Activated T-helper 2 cell treated with anti-CD3 and anti-CD28 coated beads, Interferon-gamma antibody, Interleukin-2, Interleukin-4, amounts not matched to agents 10 μg/mL and 5 μg/mL and 100 μg/mL, durations not matched to agents 14 hours and 24 hours and 36 hours (primary cell): Measurements from ENCODE around the gene GPD1. TPM values are rescaled to one million over a fixed set of nuclear protein-coding genes. Genes with fewer than 3 reads are reported as not detected.
A peak's percentile ranks its signal among the peaks of the same experiment; 100 is the strongest.
"Not testable (repeated sequence)": the region's sequence is repeated elsewhere in the genome, so short reads cannot be mapped to it uniquely, and the experiment has no call there.

Source experiments
- DNase-seq: peaks from one replicate; pipeline ENCODE4 v3.0.0; 2021; ENCODE audit warnings: low spot score
- H3K27ac Mint-ChIP-seq: one replicate; pipeline ENCODE4 v1.8.0; 2021; ENCODE audit warnings: mixed read lengths
- H3K27me3 Mint-ChIP-seq: one replicate; pipeline ENCODE4 v1.8.0; 2021; ENCODE audit warnings: low read depth, mixed read lengths
- H3K36me3 Mint-ChIP-seq: one replicate; pipeline ENCODE4 v1.8.0; 2021; ENCODE audit warnings: low read depth, mixed read lengths
- H3K4me1 Mint-ChIP-seq: one replicate; pipeline ENCODE4 v1.8.0; 2021; ENCODE audit warnings: low read depth, mixed read lengths
- H3K4me3 Mint-ChIP-seq: one replicate; pipeline ENCODE4 v1.8.0; 2021; ENCODE audit warnings: low read depth, mild to moderate bottlenecking, moderate library complexity, mixed read lengths
- H3K9me3 Mint-ChIP-seq: one replicate; pipeline ENCODE4 v1.8.0; 2021; ENCODE audit warnings: mixed read lengths
- intact Hi-C: fragments of 100-400 bp; cut with micrococcal nuclease; formaldehyde crosslinking; loops from one replicate; pipeline ENCODE4 v1.15.1; 2023
- total RNA-seq: library from RNA; stranded (reverse); gene quantifications from 2 replicates; pipeline ENCODE4 v1.2.3, GENCODE V29; 2022

Gene GPD1
- total RNA-seq, 1 donor from 2014 or later = 0.87 TPM

- H3K27ac Mint-ChIP-seq = no peak overlapping the region
- peaks cover 2% of the 10 kb centered on the region for H3K4me1 Mint-ChIP-seq
- no peak for DNase-seq
- no peaks in the 10 kb centered on the region for H3K9me3 Mint-ChIP-seq
- no peaks in the 10 kb centered on the region for H3K36me3 Mint-ChIP-seq
- no peaks in the 10 kb centered on the region for H3K27me3 Mint-ChIP-seq
- no peak overlapping the region for H3K4me3 Mint-ChIP-seq
- intact Hi-C loops = no loop called here
Observed at GRCh38 chr12:50078281-50078680, 25.5 kb upstream of the GPD1 start.

GRCh38 chr12:50079771-50080170 lies 24.0 kb upstream of the GPD1 start:
- Mint-ChIP-seq H3K9me3 (no peaks in the 10 kb centered on the region), H3K36me3 (no peaks in the 10 kb centered on the region), H3K27ac (no peak overlapping the region), H3K4me1 (peaks cover 5% of the 10 kb centered on the region), H3K27me3 (no peaks in the 10 kb centered on the region), H3K4me3 (no peak overlapping the region)
- intact Hi-C loops = no loop called here
- no peak for DNase-seq

DNA sequence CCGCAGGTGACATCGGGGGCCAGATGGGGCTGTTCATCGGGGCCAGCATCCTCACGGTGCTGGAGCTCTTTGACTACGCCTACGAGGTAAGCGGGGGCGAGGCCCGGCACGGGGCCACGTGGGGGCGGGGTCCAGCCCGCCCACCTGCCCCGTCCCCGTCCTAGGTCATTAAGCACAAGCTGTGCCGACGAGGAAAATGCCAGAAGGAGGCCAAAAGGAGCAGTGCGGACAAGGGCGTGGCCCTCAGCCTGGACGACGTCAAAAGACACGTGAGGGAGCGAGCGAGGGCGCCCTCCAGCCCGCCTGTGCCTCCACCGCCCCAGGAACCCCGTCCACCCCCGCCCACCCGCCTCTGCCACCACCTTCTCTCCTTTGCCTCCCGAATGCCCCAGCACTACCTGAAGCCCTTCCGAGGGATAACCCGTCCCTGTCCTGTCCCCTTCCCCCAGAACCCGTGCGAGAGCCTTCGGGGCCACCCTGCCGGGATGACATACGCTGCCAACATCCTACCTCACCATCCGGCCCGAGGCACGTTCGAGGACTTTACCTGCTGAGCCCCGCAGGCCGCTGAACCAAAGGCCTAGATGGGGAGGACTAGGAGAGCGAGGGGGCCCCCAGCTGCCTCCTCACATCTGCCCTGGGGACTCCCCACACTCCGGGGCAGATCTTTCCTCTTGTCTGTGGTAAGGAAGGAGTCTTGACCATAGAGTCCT lies 22.6 kb upstream of the GPD1 start:
- Mint-ChIP-seq H3K9me3 (no peaks in the 10 kb centered on the region), H3K4me3 (no peak overlapping the region), H3K27me3 (no peaks in the 10 kb centered on the region), H3K27ac (no peak overlapping the region), H3K36me3 (peaks cover under 1% of the 10 kb centered on the region), H3K4me1 (peaks cover 10% of the 10 kb centered on the region)
- no peak for DNase-seq
- intact Hi-C loops = no loop called here

GRCh38 chr12:50082644-50083043 lies 21.2 kb upstream of the GPD1 start:
- no peak overlapping the region for H3K27ac Mint-ChIP-seq
- H3K9me3 Mint-ChIP-seq = no peaks in the 10 kb centered on the region
- no peak for DNase-seq
- no peak overlapping the region for H3K4me3 Mint-ChIP-seq
- peaks cover 12% of the 10 kb centered on the region for H3K36me3 Mint-ChIP-seq
- H3K4me1 Mint-ChIP-seq = peaks cover 18% of the 10 kb centered on the region
- intact Hi-C loops = no loop called here
- H3K27me3 Mint-ChIP-seq = no peaks in the 10 kb centered on the region

- peak overlapping the region; percentile 84 for H3K4me3 Mint-ChIP-seq
- peaks cover 22% of the 10 kb centered on the region for H3K4me1 Mint-ChIP-seq
- no peaks in the 10 kb centered on the region for H3K9me3 Mint-ChIP-seq
- H3K27ac Mint-ChIP-seq = peak overlapping the region; percentile 80
- peaks cover 19% of the 10 kb centered on the region for H3K36me3 Mint-ChIP-seq
- no peaks in the 10 kb centered on the region for H3K27me3 Mint-ChIP-seq
- intact Hi-C loops = no loop called here
- no peak for DNase-seq
Observed at GRCh38 chr12:50083301-50083700, 20.5 kb upstream of the GPD1 start.

DNA sequence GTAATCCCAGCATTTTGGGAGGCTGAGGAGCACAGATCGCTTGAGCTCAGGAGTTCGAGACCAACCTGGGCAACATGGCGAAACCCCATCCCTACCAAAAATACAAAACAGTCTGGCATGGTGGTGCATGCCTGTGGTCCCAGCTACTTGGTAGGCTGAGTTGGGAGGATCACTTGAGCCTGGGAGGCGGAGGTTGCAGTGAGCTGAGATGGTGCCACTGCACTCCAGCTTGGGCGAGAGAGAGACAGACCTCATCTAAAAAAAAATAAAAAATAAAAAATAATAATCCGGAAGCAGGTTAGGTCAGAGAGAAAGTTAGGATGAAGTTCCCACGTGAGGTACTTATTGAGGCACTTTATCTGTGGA lies 19.4 kb upstream of the GPD1 start:
- DNase-seq, intact Hi-C loops, H3K27me3 Mint-ChIP-seq, H3K9me3 Mint-ChIP-seq: not testable (repeated sequence)
- Mint-ChIP-seq H3K27ac (peak overlapping the region; percentile 93), H3K36me3 (peaks cover 28% of the 10 kb centered on the region), H3K4me1 (peaks cover 29% of the 10 kb centered on the region), H3K4me3 (peak overlapping the region; percentile 88)

GRCh38 chr12:50084775-50085614 lies 18.8 kb upstream of the GPD1 start, which contains the start of gene SMARCD1:
Gene SMARCD1, plus strand, starts transcription at chr12:50085342. Its CDS starts 28 bp downstream, at chr12:50085370.
- Mint-ChIP-seq H3K27me3 (no peaks in the 10 kb centered on the region), H3K4me1 (peaks cover 29% of the 10 kb centered on the region), H3K4me3 (peak within 1 kb of the TSS; percentile 88), H3K9me3 (no peaks in the 10 kb centered on the region), H3K36me3 (peaks cover 33% of the 10 kb centered on the region), H3K27ac (peak within 1 kb of the TSS; percentile 93)
- intact Hi-C loops = loop anchor here (1.0 to 5.0 kb wide), 2 partner anchors 26 to 317 kb away; partner anchors contain the start of gene LARP4
- DNase-seq = peak; percentile 77

DNA sequence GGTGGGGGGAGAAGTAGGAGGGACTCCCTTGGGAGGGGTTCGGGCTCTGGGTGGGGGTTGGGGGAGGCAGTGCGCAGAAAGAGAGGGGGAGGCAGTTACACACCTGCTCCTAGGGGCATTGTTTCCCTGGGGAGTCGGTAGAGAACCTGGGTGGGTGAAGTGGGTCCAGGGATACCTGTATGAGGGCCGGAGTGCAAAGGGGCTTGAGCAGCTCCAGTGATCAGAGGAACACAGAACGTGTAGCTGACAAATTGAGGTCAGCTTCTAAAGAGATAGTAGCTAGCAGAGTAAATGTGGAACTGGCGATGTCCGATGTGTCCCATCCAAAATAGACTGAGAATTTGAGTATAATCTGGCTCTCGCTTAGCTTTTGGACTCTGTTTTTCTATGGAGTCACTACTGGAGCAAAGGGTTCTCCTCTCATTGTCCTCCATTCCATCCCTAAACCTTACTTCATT lies 18.2 kb upstream of the GPD1 start:
- peak overlapping the region; percentile 71 for H3K27ac Mint-ChIP-seq
- H3K9me3 Mint-ChIP-seq = no peaks in the 10 kb centered on the region
- intact Hi-C loops = loop anchor here (1.0 to 5.0 kb wide), 2 partner anchors 26 to 317 kb away; partner anchors contain the start of gene LARP4
- peaks cover 29% of the 10 kb centered on the region for H3K4me1 Mint-ChIP-seq
- H3K27me3 Mint-ChIP-seq = no peaks in the 10 kb centered on the region
- no peak for DNase-seq
- peak overlapping the region; percentile 78 for H3K4me3 Mint-ChIP-seq
- peaks cover 38% of the 10 kb centered on the region for H3K36me3 Mint-ChIP-seq

DNA sequence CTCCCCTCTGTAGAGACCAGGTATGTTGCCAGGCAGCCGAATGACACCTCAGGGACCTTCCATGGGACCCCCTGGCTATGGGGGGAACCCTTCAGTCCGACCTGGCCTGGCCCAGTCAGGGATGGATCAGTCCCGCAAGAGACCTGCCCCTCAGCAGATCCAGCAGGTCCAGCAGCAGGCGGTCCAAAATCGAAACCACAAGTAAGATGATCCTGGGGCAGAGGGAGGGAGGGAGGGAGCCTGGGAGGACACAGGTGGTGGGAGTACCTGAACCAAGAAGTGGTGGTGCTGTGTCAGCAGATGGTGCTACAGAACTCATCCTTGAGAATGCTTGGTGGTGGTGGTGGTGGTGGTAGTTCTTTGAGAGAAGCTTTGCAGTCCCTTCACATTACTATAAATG lies 17.7 kb upstream of the GPD1 start:
- peaks cover 41% of the 10 kb centered on the region for H3K36me3 Mint-ChIP-seq
- peak overlapping the region; percentile 71 for H3K27ac Mint-ChIP-seq
- H3K27me3 Mint-ChIP-seq = no peaks in the 10 kb centered on the region
- intact Hi-C loops = loop anchor here (5.0 kb wide), 1 partner anchor 316 kb away; the partner anchor contains the start of gene LARP4
- peak overlapping the region; percentile 78 for H3K4me3 Mint-ChIP-seq
- peaks cover 29% of the 10 kb centered on the region for H3K4me1 Mint-ChIP-seq
- H3K9me3 Mint-ChIP-seq = no peaks in the 10 kb centered on the region
- DNase-seq = no peak

DNA sequence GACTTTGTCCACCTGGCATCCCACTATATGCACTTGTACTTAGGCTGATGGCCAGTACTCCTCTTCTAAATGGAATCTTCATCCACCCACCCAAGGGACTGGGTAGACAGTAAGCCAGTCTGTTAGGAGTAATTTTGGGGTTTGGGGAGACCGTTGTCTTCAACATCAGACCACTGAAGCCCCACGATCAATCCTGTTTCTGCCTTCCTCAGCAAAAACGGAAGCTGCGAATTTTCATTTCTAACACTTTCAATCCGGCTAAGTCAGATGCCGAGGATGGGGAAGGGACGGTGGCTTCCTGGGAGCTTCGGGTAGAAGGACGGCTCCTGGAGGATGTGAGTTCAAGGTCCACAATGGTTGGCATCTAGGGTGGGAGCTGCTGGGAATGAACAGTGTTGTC lies 16.7 kb upstream of the GPD1 start:
- H3K4me3 Mint-ChIP-seq = peak overlapping the region; percentile 9
- DNase-seq = no peak
- intact Hi-C loops = loop anchor here (5.0 kb wide), 1 partner anchor 315 kb away; the partner anchor contains the start of gene LARP4
- peaks cover 51% of the 10 kb centered on the region for H3K36me3 Mint-ChIP-seq
- no peak overlapping the region for H3K27ac Mint-ChIP-seq
- H3K9me3 Mint-ChIP-seq = no peaks in the 10 kb centered on the region
- no peaks in the 10 kb centered on the region for H3K27me3 Mint-ChIP-seq
- peaks cover 29% of the 10 kb centered on the region for H3K4me1 Mint-ChIP-seq

GRCh38 chr12:50087995-50088394 lies 15.8 kb upstream of the GPD1 start:
- Mint-ChIP-seq H3K4me3 (peak overlapping the region; percentile 27), H3K36me3 (peaks cover 51% of the 10 kb centered on the region), H3K27ac (no peak overlapping the region), H3K9me3 (no peaks in the 10 kb centered on the region), H3K27me3 (no peaks in the 10 kb centered on the region), H3K4me1 (peaks cover 29% of the 10 kb centered on the region)
- intact Hi-C loops = loop anchor here (2.0 to 5.0 kb wide), 2 partner anchors 79 to 314 kb away; partner anchors contain the start of genes CERS5 and LARP4
- no peak for DNase-seq

- Mint-ChIP-seq H3K4me3 (no peak overlapping the region), H3K27ac (peak overlapping the region; percentile 2), H3K27me3 (no peaks in the 10 kb centered on the region), H3K36me3 (peaks cover 55% of the 10 kb centered on the region), H3K9me3 (no peaks in the 10 kb centered on the region), H3K4me1 (peaks cover 26% of the 10 kb centered on the region)
- peak; percentile 43 for DNase-seq
- intact Hi-C loops = loop anchor here (2.0 to 5.0 kb wide), 2 partner anchors 78 to 314 kb away; partner anchors contain the start of genes CERS5 and LARP4
Observed at GRCh38 chr12:50088577-50089335, 15.1 kb upstream of the GPD1 start.
